IPS-NIHi7 (cell line): ENCODE data around the gene POR.
"Not testable (repeated sequence)": the region's sequence is repeated elsewhere in the genome, so short reads cannot be mapped to it uniquely, and the experiment has no call there.

ENCODE experiments used
- DNase-seq: peaks from one replicate; pipeline ENCODE4 v3.0.0; 2012; ENCODE audit warnings: mixed read lengths; ENCODE audit errors: extremely low spot score

The POR gene

DNA sequence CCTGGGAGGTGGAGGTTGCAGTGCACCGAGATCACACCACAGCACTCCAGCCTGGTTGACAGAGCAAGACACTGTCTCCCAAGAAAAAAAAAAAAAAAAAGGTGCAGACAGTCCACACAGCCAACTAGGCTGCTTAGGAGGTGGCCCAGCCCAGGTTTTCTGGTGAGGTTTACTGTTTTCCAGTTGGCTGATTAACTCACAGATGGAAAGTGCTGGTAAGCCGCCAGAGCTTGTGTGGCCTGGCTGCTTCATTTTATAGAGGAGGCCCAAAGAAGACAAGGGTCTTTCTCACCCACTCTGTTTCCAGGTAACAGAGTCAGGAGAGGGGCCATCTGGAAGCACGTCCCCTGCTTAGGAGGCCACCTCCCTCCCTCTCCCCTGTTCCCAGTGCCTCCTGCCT lies 29.9 kb upstream of the POR start:
- DNase-seq, result no peak

DNA sequence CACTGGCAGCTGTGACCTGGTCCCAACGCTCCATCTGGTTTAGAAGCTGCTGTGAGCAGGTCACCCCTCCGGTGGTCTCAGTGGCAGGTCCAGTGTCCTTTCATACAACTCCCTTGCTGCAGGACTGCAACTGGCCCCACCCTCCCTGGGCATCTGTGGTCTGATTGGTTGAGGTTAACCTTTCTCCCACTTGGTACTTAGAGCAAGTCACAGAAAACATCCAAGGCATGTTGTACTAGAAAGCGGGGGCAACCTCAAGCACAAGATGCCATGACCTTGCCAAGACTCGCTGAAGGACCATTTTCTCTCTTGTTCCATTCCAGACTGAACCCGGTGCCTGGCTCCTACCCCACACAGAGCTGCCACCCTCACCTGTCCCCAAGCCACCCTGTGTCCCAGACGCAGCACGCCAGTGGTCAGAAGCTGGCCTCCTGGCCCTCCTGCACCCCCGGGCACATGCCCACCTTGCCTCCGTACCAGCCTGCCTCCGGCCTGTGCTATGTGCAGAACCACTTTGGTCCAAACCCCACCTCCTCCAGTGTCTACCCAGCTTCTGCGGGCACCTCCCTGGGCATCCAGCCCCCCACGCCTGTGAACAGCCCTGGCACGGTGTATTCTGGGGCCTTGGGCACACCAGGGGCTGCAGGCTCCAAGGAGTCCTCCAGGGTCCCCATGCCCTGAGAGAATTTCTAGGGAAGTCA lies 27.1 kb upstream of the POR start:
- DNase-seq, result no peak

DNA sequence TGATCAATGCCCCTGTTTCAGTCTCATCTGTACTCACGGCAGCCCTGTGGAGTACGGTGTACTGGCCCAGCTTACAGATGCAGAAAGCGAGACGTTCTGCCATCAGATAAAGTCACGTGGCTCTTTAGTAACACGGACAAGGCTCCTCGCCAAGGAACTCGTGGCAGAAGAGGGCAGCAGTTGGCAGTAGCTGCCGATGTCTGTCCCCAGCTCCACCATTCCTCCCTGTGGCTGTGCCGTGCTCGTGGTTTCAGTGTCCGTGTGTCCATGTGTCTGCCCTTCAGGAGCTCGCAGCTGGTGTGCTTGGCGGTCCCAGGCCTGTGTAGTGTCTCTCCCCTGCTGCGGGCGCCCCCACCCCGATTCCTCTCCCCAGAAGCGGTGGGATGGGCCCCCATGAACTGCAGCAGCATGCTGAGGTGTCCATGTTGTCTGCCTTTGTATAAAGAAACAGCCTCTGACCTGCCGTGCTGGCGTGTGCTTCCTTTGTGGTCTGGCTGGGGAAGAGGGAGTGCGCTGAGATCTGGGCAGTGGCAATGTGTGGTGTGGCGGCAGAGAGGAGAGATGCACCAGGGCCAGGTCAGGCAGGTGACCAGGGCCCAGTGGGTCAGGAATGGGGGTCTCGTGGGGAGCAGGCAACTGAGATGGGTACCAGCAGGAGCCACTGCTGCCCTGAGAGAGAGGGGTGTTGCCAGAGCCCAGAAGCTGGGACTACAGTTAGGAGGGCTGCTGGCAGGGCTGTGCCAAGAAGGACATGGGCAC lies 26.3 kb upstream of the POR start:
- DNase-seq, result no peak

DNA sequence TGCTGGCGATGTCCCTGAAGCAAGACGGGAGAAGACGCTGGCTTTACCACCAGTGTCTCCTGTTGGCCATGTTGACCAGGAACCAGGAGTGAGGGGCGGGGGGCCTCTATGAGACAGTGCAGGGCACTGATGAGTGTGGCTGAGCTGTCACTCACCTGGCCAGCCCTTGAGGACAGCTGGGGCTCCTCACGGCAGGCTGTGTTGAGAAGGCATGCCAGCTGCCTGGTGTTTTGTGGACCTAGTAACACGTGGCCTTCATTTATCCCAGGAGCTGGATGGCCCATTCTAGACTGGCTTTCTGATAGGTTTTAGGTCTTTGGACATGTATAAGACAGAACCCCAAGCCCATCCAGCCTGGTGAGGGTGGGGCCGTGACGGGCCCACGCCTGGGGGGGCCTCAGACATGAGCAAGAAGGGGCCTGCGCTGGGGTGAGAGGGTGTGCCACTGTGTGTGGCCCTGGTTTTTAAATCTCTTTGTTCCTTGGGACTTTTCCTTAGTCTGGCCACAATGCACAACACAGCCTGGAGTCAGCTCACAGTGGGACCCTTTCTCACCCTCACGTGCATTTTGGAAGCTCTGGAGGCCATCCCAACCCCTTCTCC lies 25.6 kb upstream of the POR start:
- no peak for DNase-seq

DNA sequence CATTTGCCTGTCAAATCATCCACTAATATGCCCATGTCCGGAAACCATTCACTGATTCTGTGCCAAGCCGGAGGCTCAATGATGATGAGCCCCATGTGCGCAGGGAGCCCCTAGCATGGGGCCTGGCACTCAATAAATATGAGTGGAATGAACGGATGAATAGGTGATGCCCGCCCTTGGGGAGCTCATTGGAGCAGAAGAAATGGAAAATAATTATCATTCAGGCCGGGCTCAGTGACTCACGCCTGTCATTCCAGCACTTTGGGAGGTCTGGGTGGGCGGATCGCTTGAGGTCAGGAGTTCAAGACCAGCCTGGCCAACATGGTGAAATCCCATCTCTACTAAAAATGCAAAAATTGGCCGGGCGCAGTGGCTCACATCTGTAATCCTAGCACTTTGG lies 25.1 kb upstream of the POR start:
- no peak for DNase-seq

DNA sequence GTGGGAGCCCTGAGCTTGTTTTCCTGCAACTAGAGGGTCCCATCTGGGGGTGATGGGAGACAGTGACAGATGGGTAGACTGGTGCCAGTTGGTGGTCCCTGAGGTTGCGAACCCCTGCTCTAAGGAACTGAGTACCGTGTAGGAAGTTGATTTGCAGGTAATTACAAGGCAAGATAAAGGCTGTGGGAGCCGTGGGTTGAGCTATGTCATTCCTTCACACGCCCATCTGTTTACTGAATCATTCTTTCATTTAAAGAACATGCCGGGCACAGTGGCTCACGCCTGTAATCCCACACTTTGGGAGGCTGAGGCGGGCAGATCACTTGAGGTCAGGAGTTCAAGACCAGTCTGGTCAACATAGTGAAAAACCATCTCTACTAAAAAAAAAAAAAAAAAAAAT lies 23.7 kb upstream of the POR start:
- DNase-seq, result not testable (repeated sequence)

DNA sequence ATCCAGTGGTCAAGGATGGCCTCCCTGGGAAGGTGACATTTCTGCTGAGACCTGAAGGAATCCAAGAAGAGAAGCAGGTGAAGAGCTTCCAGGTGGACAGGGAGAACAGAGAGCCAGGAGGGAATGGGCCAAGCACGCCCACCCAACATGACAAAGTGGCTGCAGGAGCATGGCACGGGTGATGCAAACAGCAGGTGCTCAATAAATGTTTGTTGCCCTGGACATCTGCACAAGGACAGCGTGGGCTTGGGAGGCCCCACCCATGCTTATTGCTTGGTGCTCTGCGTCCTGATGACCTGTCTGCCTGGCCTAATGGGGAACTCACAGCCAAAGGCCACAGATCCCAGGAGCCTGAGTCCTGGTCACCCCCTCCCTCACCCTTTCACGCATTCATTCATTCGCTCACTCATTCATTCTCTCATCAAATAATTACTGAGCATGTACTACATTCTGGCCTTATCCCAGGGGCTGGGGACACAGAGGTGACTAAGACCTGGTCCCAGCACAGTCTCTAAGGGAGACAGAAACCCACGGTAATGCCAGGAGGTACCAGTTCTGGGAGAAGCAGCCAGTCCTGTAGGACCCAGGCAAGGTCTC lies 23.0 kb upstream of the POR start:
- DNase-seq, result no peak

DNA sequence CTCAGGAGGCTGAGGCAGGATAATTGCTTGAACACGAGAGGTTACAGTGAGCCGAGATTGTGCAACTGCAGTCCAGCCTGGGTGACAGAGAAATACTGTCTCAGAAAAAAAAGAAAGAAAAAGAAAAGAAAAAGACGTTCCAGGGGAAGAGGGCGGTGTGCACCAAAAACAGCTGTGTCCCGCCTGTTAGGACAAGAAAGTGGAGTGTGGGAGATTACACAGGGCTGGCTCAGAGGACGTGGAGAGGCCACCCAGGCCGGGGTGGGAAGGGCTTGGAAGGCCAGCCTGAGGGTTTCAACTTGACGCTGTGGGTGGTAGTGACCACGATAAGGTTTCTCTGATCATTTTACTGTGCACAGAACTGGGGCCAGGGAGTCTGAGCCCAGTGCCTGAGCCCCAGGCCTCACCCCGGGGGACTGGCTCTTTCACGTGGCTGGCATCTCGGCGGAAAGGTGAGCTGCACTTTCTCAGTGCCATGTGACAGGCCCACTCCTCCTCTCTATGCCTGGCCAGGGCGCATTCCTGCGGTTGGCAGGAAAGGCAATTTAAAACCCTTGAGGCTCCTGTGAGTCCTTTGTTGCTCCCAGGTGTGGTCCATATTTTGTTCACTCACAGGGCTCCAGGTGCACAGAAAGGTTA lies 22.2 kb upstream of the POR start:
- DNase-seq, result no peak

DNA sequence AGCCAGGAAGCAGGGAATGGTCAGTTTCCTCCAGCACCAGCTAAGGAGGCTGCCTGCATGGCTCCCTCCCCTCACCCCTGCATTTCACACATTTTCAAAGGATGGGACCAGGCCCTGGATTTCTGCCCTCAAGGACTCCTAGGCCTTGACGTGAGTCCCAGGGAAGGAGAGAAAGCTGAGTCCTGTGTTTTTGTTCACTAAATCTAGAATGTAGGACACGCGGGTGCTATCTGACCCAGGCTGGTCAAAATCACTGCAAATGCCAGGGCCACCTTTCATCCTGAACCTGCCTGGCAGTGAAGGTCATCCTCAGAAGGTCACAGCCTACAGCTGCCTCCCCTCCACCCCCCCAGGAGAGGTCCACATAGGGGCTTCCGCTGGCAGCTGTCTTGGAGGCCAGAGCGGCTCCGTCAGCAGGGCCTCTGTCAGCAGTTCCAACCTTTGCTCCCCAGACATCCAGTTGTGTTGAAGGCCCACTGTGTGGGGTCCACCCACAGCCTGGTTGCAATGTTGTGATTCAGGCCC lies 18.1 kb upstream of the POR start:
- no peak for DNase-seq

DNA sequence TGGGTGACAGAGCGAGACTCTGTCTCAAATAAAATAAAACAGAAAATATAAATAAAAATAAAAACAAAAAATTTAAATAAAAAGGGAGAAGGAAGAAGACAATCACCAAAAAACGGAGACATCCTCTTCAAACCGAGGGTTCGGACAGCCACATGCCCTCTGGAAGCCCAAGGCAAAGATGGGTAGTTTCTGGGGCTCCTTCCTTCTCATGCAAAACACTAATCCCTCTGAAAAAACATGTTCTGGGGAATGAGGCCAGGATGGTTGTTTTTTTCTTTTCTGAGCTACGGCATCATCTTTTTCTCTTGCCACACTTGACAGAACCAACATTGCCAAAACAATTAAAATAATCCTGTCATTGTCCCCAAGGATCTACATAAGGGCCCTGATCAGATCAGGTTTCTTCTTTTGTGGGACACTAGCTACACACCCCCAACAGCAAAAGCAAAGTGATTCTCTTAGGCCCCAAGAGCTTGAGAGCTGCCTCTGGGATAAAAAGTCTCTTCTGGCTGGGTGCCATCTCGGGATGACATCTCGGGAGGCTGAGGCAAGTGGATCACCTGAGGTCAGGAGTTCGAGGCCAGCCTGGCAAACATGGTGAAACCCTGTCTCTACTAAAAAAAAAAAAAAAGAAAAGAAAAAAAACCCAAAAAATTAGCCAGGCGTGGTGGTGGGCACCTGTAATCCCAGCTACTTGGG lies 14.2 kb upstream of the POR start:
- no peak for DNase-seq

DNA sequence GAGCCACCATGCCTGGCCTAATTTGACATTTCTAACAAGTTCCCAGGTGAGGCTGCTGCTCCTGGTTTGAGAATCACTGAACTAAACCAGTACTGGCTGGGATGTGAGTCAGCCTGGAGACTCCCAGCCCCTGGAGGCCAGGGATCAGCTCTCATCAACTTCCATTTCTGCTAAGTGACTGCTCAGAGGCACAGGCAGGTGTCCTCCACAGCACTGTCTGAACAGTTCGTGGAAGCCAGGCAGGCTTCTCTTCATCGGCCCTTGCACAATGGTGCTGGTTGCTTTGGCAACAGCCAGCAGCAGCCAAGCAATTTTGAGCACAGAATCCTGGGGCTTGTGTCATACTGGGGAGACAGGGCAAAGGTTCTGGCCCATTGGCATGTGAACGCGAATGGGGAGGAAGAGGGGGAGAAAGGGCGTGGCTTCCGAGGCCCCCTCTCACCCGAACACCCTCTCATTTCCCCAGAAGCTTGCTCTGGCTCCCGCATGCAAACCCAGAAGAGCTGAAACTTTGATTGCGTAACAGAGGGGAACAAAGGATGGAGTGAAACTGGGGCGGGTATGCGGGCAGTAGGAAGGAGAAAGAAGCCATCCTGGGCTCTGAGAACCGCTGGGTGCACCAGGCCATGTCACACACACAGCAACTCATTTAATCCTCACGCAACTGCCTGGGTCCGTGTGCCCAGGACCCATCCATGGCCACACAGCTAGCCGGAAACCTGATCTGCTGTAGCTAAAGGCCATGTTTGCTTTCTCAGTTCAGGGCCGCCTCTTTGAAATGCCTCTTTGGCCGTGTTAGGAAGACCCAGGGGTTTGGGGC lies 9.0 kb upstream of the POR start:
- peak; percentile 38 for DNase-seq

DNA sequence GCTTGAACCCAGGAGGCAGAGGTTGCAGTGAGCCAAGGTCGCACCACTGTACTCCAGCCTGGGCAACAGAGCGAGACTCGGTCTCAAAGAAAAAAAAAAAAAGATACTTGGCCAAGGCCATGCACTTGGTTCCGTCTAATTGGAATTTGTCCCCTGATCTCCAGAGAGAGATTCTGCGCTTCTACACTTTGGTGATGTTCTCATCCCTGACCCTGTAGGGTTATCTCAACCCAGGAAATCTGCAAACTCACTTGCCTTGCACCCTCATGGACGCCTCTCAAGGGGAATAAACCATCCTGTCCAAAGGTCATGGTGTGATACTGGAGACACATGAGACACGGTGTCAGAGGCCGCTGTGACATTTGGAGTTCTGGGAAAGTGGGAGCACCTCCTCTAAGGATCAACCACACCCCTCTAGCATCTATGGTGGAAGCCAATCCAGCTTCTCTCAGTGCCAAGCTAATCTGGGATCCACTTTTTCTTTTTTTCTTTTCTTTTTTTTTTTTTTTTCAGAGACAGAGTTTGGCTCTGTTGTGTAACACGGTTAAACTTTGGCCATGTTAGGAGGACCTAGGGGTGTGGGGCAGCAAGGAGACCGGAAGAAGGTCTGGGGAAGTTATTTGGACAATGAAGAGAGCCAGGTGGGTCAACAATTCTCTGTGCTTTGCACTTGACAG lies 7.8 kb upstream of the POR start:
- no peak for DNase-seq

DNA sequence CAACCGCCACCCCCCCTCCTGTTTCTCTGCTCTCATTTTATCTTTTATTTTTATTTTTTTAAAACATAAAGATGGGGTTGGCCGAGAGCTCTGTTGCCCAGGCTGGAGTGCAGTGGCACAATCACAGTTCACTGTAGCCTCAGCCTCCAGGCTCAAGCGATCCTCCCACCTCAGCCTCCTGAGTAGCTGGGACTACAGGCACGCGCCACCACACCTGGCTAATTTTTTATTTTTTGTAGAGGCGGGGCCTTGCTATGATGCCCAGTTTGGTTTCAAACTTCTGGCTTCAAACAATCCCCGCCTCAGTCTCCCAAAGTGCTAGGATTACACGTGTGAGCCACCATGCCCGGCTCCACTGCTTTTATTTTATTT lies 7.3 kb upstream of the POR start:
- not testable (repeated sequence) for DNase-seq

DNA sequence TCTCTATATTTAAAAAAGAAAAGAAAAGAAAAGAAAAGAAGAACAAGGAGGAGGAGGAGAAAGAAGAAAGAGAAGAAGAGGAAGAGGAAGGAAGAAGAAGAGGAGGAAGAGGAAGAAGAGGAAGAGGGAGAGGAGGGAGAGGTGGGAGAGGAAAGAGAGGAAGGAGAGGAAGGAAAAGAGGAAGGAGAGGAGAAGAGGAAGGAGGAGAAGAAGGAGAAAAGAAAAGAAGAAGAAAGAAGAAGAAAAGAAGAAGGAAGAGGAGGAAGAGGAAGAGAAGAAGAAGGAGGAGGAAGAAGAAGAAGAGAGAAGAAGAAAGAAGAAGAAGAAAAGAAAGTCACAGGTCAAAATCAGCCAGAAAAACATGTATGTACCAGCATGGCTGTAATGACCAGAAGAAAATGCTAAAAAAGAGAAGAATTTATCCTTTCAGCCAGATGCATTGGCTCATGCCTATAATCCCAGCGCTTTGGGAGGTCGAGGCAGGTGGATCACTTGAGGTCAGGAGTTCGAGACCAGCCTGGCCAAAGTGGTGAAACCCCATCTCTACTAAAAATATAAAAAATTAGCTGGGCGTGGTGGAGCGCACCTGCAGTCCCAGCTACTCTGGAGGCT lies 5.3 kb upstream of the POR start:
- DNase-seq, result no peak

DNA sequence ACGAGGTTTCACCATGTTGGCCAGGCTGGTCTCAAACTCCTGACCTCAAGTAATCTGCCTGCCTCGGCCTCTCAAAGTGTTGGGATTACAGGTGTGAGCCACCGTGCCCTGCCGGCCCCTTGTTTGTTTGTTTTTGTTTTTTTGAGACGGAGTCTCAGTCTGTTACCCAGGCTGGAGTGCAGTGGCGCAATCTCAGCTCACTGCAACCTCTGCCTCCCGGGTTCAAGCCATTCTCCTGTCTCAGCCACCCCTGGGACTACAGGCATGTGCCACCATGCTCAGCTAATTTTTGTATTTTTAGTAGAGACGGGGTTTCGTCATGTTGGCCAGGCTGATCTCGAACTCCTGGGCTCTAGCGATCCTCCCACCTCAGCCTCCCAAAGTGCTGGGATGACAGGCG lies 3.8 kb upstream of the POR start:
- not testable (repeated sequence) for DNase-seq

DNA sequence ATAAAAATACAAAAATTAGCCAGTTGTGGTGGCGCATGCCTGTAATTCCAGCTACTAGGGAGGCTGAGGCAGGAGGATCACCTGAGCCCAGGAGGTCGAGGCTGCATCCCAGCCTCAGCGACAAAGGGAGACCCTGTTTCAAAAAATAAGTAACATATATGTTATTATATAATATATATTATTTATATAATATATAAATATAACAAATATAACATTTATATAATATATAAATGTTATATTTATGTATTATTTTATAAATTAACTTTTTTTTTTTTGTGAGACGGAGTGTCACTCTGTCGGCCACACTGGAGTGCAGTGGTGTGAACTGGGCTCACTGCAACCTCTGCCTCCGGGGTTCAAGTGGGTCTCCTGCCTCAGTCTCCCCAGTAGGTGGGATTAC lies 1.5 kb upstream of the POR start:
- DNase-seq, result no peak

DNA sequence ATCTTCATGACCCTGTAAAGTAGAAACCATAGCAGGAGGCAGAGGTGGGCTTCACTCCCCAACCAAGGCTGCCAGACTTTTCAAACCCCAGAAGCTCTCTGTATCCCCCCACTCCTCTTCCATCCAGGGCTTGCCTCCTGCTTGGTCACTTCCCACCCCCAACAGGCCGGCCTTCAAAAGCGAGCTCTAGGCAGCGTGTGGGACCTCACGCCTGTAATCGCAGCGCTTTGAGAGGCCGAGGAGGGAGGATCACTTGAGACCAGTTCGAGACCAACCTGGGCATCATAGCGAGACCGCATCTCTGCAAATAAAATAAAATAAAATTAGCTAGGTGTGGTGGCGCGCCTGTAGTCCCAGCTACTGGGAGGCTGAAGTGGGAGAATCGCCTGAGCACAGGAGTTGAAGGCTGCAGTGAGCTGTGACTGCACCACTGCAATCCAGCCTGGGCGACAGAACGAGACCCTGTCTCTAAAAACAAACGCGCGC lies 743 bp upstream of the POR start:
- DNase-seq, result no peak

DNA sequence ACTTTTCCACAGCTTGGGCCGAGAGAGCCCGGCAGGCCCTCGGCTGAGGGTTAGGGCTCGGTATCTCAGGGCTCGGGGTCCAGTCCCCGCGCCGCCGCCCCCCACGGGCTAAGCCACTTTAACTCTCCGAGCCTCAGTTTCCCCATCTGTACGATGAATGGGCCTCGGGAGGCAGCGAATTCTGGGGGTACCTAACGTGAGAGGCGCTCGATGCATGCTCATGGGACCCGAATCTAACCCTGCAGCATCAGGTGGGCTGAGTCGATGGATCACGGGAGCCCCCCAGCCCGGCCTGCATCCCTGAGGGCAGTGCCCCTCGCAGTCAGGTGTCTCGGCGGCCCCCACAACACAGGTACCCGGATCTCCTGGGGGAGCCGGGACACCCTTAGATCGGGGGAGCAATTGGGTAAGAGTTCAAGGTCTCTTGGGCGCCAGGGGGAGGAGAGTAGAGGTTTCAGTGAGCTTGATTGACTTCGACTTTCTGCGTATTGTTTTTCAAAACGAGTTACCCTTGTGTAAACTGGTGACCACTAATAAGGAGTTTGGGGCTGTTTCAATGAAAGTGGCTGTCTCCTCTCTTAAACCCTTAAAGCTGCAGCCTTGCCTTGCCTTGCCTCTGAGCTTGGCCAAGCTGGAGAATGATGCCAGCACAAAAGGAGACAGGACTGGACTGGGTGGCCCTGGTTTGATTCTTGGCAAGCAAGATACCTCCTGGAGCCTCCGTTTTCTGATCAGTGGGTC lies 631 bp downstream of the POR start:
- DNase-seq, result no peak

DNA sequence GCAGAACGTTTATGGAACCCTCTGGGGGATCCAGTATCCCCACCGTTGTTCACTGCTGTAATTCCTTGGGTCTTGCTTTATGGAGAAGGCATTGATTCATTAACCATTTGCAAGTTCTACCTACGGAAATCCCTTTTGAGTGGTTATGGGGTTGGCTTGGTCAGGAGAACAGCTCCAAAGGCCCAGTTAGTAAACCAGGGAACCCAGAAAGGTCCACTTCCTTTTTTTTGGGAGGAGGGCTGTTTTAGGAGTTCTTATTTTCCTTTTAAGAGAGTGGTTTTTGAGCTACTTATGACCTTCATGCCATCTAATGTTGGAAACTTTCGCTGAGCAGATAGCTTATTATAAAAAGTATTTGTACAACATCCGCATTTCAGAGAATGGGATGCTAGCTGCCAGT lies 1.3 kb downstream of the POR start:
- no peak for DNase-seq
